ENCODE results near the gene PRADC1.

Gene PRADC1

GRCh38 chr2:73225513-73226360, 7.3 kb downstream of the PRADC1 start:
- no peaks in the 10 kb centered on the region for H3K4me1 ChIP-seq (ENCODE audit: control insufficient read depth, insufficient read depth, low read length)
- peaks cover 20% of the 10 kb centered on the region for H3K36me3 ChIP-seq (ENCODE audit: control insufficient read depth, insufficient read depth, low read length)
- no peaks in the 10 kb centered on the region for H3K27me3 ChIP-seq (ENCODE audit: control insufficient read depth, insufficient read depth, low read length)
- H3K4me3 ChIP-seq (ENCODE audit: low read depth, low read length), result no peak overlapping the region
- H3K9me3 ChIP-seq (ENCODE audit: control insufficient read depth, insufficient read depth, low read length), result no peaks in the 10 kb centered on the region
- H3K9ac ChIP-seq (ENCODE audit: low read depth, low read length), result no peak overlapping the region

GRCh38 chr2:73223821-73224220, 9.2 kb downstream of the PRADC1 start:
- Histone ChIP-seq H3K4me1 (ENCODE audit: control insufficient read depth, insufficient read depth, low read length) (no peaks in the 10 kb centered on the region), H3K27me3 (ENCODE audit: control insufficient read depth, insufficient read depth, low read length) (no peaks in the 10 kb centered on the region), H3K4me3 (ENCODE audit: low read depth, low read length) (no peak overlapping the region), H3K36me3 (ENCODE audit: control insufficient read depth, insufficient read depth, low read length) (peaks cover 22% of the 10 kb centered on the region), H3K9ac (ENCODE audit: low read depth, low read length) (no peak overlapping the region), H3K9me3 (ENCODE audit: control insufficient read depth, insufficient read depth, low read length) (no peaks in the 10 kb centered on the region)

GRCh38 chr2:73218298-73218697, 14.7 kb downstream of the PRADC1 start:
- Histone ChIP-seq H3K36me3 (ENCODE audit: control insufficient read depth, insufficient read depth, low read length) (peaks cover 9% of the 10 kb centered on the region), H3K4me1 (ENCODE audit: control insufficient read depth, insufficient read depth, low read length) (peaks cover 6% of the 10 kb centered on the region), H3K4me3 (ENCODE audit: low read depth, low read length) (no peak overlapping the region), H3K27me3 (ENCODE audit: control insufficient read depth, insufficient read depth, low read length) (no peaks in the 10 kb centered on the region), H3K9ac (ENCODE audit: low read depth, low read length) (no peak overlapping the region), H3K9me3 (ENCODE audit: control insufficient read depth, insufficient read depth, low read length) (no peaks in the 10 kb centered on the region)

- no peak overlapping the region for H3K9ac ChIP-seq (ENCODE audit: low read depth, low read length)
- H3K27me3 ChIP-seq (ENCODE audit: control insufficient read depth, insufficient read depth, low read length), result no peaks in the 10 kb centered on the region
- no peaks in the 10 kb centered on the region for H3K9me3 ChIP-seq (ENCODE audit: control insufficient read depth, insufficient read depth, low read length)
- peaks cover 6% of the 10 kb centered on the region for H3K36me3 ChIP-seq (ENCODE audit: control insufficient read depth, insufficient read depth, low read length)
- H3K4me1 ChIP-seq (ENCODE audit: control insufficient read depth, insufficient read depth, low read length), result peaks cover 6% of the 10 kb centered on the region
- no peak overlapping the region for H3K4me3 ChIP-seq (ENCODE audit: low read depth, low read length)
Measured at GRCh38 chr2:73217826-73218225, 15.2 kb downstream of the PRADC1 start.

- H3K9ac ChIP-seq (ENCODE audit: low read depth, low read length), result no peak overlapping the region
- H3K27me3 ChIP-seq (ENCODE audit: control insufficient read depth, insufficient read depth, low read length), result no peaks in the 10 kb centered on the region
- H3K36me3 ChIP-seq (ENCODE audit: control insufficient read depth, insufficient read depth, low read length), result peaks cover 3% of the 10 kb centered on the region
- H3K4me3 ChIP-seq (ENCODE audit: low read depth, low read length), result no peak overlapping the region
- peaks cover 8% of the 10 kb centered on the region for H3K4me1 ChIP-seq (ENCODE audit: control insufficient read depth, insufficient read depth, low read length)
- H3K9me3 ChIP-seq (ENCODE audit: control insufficient read depth, insufficient read depth, low read length), result no peaks in the 10 kb centered on the region
Measured at GRCh38 chr2:73217160-73217559, 15.9 kb downstream of the PRADC1 start.

GRCh38 chr2:73215254-73215653, 17.8 kb downstream of the PRADC1 start:
- no peaks in the 10 kb centered on the region for H3K36me3 ChIP-seq (ENCODE audit: control insufficient read depth, insufficient read depth, low read length)
- H3K27me3 ChIP-seq (ENCODE audit: control insufficient read depth, insufficient read depth, low read length), result no peaks in the 10 kb centered on the region
- H3K9me3 ChIP-seq (ENCODE audit: control insufficient read depth, insufficient read depth, low read length), result no peaks in the 10 kb centered on the region
- no peak overlapping the region for H3K9ac ChIP-seq (ENCODE audit: low read depth, low read length)
- peak overlapping the region; percentile 65 for H3K4me3 ChIP-seq (ENCODE audit: low read depth, low read length)
- H3K4me1 ChIP-seq (ENCODE audit: control insufficient read depth, insufficient read depth, low read length), result peaks cover 8% of the 10 kb centered on the region

GRCh38 chr2:73214120-73215035, 18.7 kb downstream of the PRADC1 start, which contains the start of gene SMYD5:
Gene SMYD5, plus strand, starts transcription at chr2:73214245. Its CDS starts 22 bp downstream, at chr2:73214267.
- H3K4me3 ChIP-seq (ENCODE audit: low read depth, low read length), result peak within 1 kb of the TSS; percentile 65
- H3K9me3 ChIP-seq (ENCODE audit: control insufficient read depth, insufficient read depth, low read length), result no peaks in the 10 kb centered on the region
- H3K36me3 ChIP-seq (ENCODE audit: control insufficient read depth, insufficient read depth, low read length), result no peaks in the 10 kb centered on the region
- H3K4me1 ChIP-seq (ENCODE audit: control insufficient read depth, insufficient read depth, low read length), result peaks cover 8% of the 10 kb centered on the region
- H3K27me3 ChIP-seq (ENCODE audit: control insufficient read depth, insufficient read depth, low read length), result peaks cover 4% of the 10 kb centered on the region
- peak within 1 kb of the TSS; percentile 84 for H3K9ac ChIP-seq (ENCODE audit: low read depth, low read length)

- Histone ChIP-seq H3K9me3 (ENCODE audit: control insufficient read depth, insufficient read depth, low read length) (no peaks in the 10 kb centered on the region), H3K4me1 (ENCODE audit: control insufficient read depth, insufficient read depth, low read length) (peaks cover 8% of the 10 kb centered on the region), H3K27me3 (ENCODE audit: control insufficient read depth, insufficient read depth, low read length) (peaks cover 4% of the 10 kb centered on the region)
Measured at GRCh38 chr2:73212448-73213176, 20.4 kb downstream of the PRADC1 start.

GRCh38 chr2:73212098-73212447, 21.0 kb downstream of the PRADC1 start:
- Histone ChIP-seq H3K4me1 (ENCODE audit: control insufficient read depth, insufficient read depth, low read length) (peaks cover 8% of the 10 kb centered on the region), H3K27me3 (ENCODE audit: control insufficient read depth, insufficient read depth, low read length) (peaks cover 4% of the 10 kb centered on the region), H3K36me3 (ENCODE audit: control insufficient read depth, insufficient read depth, low read length) (no peaks in the 10 kb centered on the region), H3K4me3 (ENCODE audit: low read depth, low read length) (no peak overlapping the region), H3K9ac (ENCODE audit: low read depth, low read length) (no peak overlapping the region), H3K9me3 (ENCODE audit: control insufficient read depth, insufficient read depth, low read length) (no peaks in the 10 kb centered on the region)

More at GRCh38 chr2:73212448-73213176, 20.4 kb downstream of the PRADC1 start:
- Histone ChIP-seq H3K36me3 (ENCODE audit: control insufficient read depth, insufficient read depth, low read length) (no peaks in the 10 kb centered on the region), H3K9ac (ENCODE audit: low read depth, low read length) (no peak overlapping the region), H3K4me3 (ENCODE audit: low read depth, low read length) (no peak overlapping the region)

- Histone ChIP-seq H3K36me3 (ENCODE audit: control insufficient read depth, insufficient read depth, low read length) (no peaks in the 10 kb centered on the region), H3K9ac (ENCODE audit: low read depth, low read length) (no peak overlapping the region), H3K4me1 (ENCODE audit: control insufficient read depth, insufficient read depth, low read length) (peaks cover 8% of the 10 kb centered on the region), H3K27me3 (ENCODE audit: control insufficient read depth, insufficient read depth, low read length) (peaks cover 6% of the 10 kb centered on the region), H3K9me3 (ENCODE audit: control insufficient read depth, insufficient read depth, low read length) (no peaks in the 10 kb centered on the region), H3K4me3 (ENCODE audit: low read depth, low read length) (no peak overlapping the region)
Measured at GRCh38 chr2:73210696-73211095, 22.3 kb downstream of the PRADC1 start.

- Histone ChIP-seq H3K36me3 (ENCODE audit: control insufficient read depth, insufficient read depth, low read length) (no peaks in the 10 kb centered on the region), H3K27me3 (ENCODE audit: control insufficient read depth, insufficient read depth, low read length) (peaks cover 7% of the 10 kb centered on the region), H3K9ac (ENCODE audit: low read depth, low read length) (no peak overlapping the region), H3K4me1 (ENCODE audit: control insufficient read depth, insufficient read depth, low read length) (peaks cover 4% of the 10 kb centered on the region), H3K4me3 (ENCODE audit: low read depth, low read length) (no peak overlapping the region), H3K9me3 (ENCODE audit: control insufficient read depth, insufficient read depth, low read length) (no peaks in the 10 kb centered on the region)
Measured at GRCh38 chr2:73210019-73210418, 23.0 kb downstream of the PRADC1 start.
